Motor neuron (in vitro differentiated cells): Measurements from ENCODE around the gene COL4A6. TPM values are rescaled to one million over a fixed set of nuclear protein-coding genes. Genes with fewer than 3 reads are reported as not detected.
"Not testable (repeated sequence)": the region's sequence is repeated elsewhere in the genome, so short reads cannot be mapped to it uniquely, and the experiment has no call there.

Source experiments
- ATAC-seq, 8 experiments: fragments of 200-7000 bp; cut with Tn5 transposase; replicated peaks in 6 of 8; 2 replicates each; pipeline ENCODE4 v1.8.0; 2021; ENCODE audit warnings: mild to moderate bottlenecking in 8 of 8, moderate library complexity in 8 of 8
- H3K27ac ChIP-seq, 2 donors: fragments of 250-450 bp; sonication (Bioruptor Pico); 2 replicates each; pipeline ENCODE4 v1.9.0; 2021; ENCODE audit warnings: antibody characterized with exemption in 2 of 2, mild to moderate bottlenecking in 2 of 2, moderate library complexity in 1 of 2
- H3K4me1 ChIP-seq, 2 donors: fragments of 250-450 bp; sonication (Bioruptor Pico); replicated peaks in 1 of 2; 2 replicates each; pipeline ENCODE4 v1.6.1; 2021; ENCODE audit warnings: antibody characterized with exemption in 2 of 2, mild to moderate bottlenecking in 2 of 2, moderate library complexity in 1 of 2
- H3K4me3 ChIP-seq, 5 donors: fragments of 250-450 bp; sonication (Bioruptor Pico); 2 replicates each; pipeline ENCODE4 v1.9.0; 2021; ENCODE audit warnings: antibody characterized with exemption in 5 of 5, mild to moderate bottlenecking in 5 of 5, moderate library complexity in 4 of 5
- WGBS, 10 experiments: fragments of 450-650 bp; shearing (Covaris generic); methylation state at CpG; one replicate each; pipeline ENCODE4 v1.0.0; 2022; 5-methylcytosine and 5-hydroxymethylcytosine counted together
- in situ Hi-C, 9 experiments: fragments of 400-800 bp; cut with MboI; loops; one replicate each; pipeline ENCODE4 v1.15.0; 2021; ENCODE audit warnings: low sequenced_read_pairs in 9 of 9, low pct_unique_long_range_greater_than_20kb in 2 of 9; ENCODE audit not compliant: unreplicated experiment in 9 of 9
- total RNA-seq, 8 experiments: library from RNA; unstranded; fragments of 300-600 nt; gene quantifications; 2 replicates each; pipeline versions ENCODE4 v1.2.3 to v1.2.4, GENCODE V29; 2022

Gene COL4A6
- total RNA-seq, 8 experiments from 2014 or later, result 0.76 to 16.2 (median 1.4) TPM

DNA sequence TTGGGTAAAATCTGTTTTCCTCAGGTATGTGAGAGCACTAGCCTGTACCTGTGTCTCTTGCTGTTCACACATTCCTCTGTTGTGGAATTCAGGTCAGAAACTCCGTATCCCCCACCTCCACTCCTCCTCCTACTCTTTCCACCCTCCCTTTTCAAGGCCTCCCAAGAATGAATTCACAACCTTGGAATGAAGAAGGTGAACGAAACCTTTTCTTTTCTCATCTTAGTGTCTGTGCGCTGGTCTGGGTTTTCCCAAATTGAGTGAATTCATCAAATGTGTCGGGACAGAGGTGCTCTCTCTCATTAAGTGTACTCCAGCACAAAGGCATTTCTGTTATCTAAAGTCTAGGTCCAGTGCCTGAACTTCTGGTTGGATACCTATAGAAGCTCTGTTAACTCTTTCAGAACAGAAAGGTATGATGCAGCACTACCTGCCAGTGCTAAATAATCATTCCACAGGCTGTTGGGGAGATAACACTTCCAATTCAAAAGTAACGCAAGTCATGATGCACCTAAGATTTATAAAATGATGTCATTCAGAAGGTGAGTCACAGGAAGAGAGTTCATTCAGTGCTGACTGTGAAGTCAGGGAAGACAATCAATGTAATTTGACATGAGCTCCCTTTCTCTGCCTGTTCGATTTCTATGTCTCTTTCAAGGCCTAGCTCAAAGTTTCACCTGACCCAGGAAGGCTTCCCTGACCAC is 41.9 kb downstream of the COL4A6 start:
- peak in 3 of 8 experiments; percentile 13 to 54 (median 22) for ATAC-seq
- Histone ChIP-seq H3K4me1 (no peaks in the 10 kb centered on the region), H3K27ac (no peak overlapping the region), H3K4me3 (no peak overlapping the region)
- in situ Hi-C loops, result no loop called here
- 0 to 100% (median 100%) methylated on average over 1 to 6 of the region's 6 CpGs; no CpG with 5 or more reads in 5 of the 10 experiments for WGBS, 10 experiments

DNA sequence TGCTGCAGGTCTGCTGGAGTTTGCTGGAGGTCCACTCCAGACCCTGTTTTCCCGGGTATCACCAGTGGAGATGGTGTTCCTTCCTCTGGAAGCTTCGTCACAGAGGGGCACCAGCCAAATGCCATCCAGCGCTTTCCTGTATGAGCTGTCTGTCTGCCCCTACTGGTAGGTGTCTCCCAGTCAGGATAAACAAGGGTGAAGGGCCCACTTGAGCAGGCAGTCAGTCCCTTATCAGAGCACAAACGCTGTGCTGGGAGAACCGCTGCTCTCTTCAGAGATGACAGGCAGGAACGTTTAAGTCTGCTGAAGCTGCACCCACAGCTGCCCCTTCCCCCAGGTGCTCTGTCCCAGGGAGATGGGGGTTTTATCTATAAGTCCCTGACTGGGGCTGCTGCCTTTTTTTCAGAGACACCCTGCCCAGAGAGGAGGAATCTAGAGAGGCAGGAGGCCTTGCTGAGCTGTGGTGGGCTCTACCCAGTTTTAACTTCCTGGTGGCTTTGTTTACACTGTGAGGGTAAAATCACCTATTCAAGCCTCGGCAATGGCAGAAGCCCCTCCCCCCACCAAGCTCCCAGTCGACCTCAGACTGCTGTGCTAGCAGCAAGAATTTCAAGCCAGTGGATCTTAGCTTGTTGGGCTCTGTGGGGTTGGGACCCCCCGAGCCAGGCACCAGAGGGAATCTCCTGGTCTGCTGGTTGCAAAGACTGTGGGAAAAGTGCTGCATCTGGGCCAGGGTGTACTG is 47.1 kb downstream of the COL4A6 start:
- H3K4me1 ChIP-seq, H3K27ac ChIP-seq, in situ Hi-C loops, ATAC-seq, H3K4me3 ChIP-seq: not testable (repeated sequence)
- 11 to 100% (median 20%) methylated on average over 1 to 3 of the region's 9 CpGs; no CpG with 5 or more reads in 7 of the 10 experiments for whole genome bisulfite sequencing, 10 experiments

DNA sequence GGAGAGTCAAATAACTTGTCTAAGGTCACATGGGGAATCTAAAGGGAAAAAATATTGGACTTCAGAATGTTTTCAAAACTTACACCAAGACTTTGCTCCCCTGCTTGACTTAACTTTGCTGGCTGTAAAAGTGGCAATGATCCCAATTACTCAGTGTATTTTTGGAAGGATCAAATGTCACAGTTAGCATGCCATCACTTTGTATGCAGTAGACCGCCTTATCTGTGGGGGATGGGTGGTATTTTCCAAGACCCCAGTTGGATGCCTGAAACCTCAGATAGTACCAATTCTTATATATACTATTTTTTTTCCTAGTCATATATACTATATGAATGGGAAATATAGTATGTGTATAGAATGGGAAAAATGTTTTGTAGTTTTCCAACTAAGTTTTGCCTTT is 53.4 kb downstream of the COL4A6 start:
- H3K4me1 ChIP-seq, result no peaks in the 10 kb centered on the region
- no peak overlapping the region for H3K4me3 ChIP-seq
- no peak for ATAC-seq
- WGBS, 10 experiments, result 50 to 100% methylated on average over 1 of the region's 1 CpG; no CpG with 5 or more reads in 8 of the 10 experiments
- H3K27ac ChIP-seq, result no peak overlapping the region
- in situ Hi-C loops, result no loop called here

DNA sequence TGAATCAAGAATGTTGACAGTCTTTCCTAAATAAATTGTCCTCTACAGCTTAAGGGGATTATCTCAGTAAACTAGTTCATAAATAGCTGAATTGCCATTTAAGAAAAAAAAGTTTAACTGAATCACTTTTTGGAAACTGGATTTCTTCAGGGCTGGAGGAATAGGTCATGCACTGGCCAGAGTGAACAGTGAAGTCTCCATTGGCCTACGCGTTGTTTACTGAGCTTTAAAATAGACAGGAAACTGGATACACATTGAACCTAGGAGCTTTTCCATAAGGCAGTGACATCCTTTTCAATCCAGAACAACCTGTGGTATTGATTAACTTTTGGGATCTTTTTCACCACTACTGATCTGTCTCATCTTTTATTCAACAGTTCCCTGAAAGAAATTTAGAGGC is 58.0 kb downstream of the COL4A6 start:
- no peaks in the 10 kb centered on the region for H3K4me1 ChIP-seq
- no peak for ATAC-seq
- no peak overlapping the region for H3K4me3 ChIP-seq
- in situ Hi-C loops, result no loop called here
- H3K27ac ChIP-seq, result no peak overlapping the region
- WGBS, 10 experiments, result 8 to 100% (median 90%) methylated on average over 2 of the region's 2 CpGs; no CpG with 5 or more reads in 5 of the 10 experiments

DNA sequence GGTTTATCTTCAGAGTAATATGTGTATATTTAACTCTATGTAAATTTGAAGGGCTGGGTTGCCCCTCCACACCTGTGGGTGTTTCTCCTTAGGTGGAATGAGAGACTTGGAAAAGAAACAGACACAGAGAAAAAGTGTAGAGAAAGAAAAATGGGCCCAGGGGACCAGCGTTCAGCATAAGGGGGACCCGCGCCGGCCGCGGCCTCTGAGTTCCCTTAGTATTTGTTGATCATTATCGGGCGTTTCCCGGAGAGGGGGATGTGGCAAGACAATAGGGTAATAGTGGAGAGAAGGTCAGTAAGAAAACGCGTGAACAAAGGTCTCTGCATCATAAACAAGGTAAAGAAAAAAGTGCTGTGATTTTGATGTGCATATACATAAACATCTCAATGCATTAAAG is 61.4 kb downstream of the COL4A6 start:
- H3K4me3 ChIP-seq, in situ Hi-C loops, H3K27ac ChIP-seq, H3K4me1 ChIP-seq, ATAC-seq: not testable (repeated sequence)
- WGBS, 10 experiments, result 56% methylated on average over 9 of the region's 11 CpGs; no CpG with 5 or more reads in 9 of the 10 experiments

DNA sequence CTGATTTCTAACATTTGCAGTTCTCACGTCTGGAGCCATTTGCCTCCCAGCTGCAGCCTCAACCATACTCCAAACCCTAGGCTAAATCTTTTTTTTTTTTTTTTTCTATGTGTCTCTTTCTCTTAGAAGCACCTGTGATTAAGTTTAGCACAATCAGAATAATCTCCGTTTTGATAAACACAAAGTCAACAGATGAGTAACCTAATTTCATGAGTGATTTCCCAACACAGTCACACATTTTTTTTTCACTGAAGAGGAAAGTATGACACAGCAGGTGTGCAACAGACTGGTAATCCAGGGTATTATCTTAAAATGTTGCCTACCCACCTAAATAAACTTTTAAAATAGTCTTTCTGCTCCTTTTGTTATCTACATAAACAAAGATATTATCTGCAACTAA is 62.6 kb downstream of the COL4A6 start:
- H3K4me3 ChIP-seq, H3K27ac ChIP-seq, in situ Hi-C loops, H3K4me1 ChIP-seq, ATAC-seq: not testable (repeated sequence)
- WGBS, 10 experiments, result 37 to 100% (median 66%) methylated on average over 1 to 2 of the region's 2 CpGs; no CpG with 5 or more reads in 6 of the 10 experiments

DNA sequence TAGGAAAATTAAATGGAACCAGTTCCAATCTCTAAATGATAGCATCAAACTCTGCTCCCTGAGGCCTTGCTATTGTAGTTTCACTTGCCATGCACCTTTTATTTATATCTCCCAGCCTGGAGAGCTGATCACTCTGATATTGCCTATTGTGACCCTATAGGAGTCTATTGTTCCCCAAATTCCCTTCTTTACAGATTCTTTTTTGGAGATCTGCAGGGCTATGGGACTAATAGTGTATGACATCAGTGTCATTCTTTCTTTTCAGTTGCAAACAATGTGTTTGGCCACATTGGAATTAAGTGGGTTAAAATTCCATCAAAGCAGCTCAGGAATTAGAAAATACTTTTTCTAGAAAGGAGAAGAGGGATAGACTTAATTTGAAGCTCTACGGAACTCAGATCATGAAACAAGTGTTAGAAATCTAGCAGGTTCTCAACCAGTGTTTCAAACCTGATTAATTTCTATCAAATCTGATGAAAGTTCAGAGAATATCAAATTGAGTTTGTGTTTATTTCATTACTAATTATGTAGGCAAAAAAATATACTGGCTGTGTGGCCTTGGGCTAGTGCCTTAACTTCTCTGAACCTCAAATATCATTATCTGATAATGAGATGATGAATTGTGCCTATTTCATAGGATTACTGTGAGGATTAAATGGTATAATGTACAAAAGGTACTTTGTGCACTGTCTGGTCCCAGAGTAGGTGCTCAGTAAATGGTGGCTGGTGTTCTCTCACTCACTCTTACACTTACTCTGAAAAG is 71.4 kb downstream of the COL4A6 start:
- Histone ChIP-seq H3K4me3 (no peak overlapping the region), H3K4me1 (no peaks in the 10 kb centered on the region), H3K27ac (no peak overlapping the region)
- in situ Hi-C loops, result no loop called here
- no peak for ATAC-seq
- 50 to 100% (median 88%) methylated on average over 1 of the region's 1 CpG; no CpG with 5 or more reads in 6 of the 10 experiments for WGBS, 10 experiments

DNA sequence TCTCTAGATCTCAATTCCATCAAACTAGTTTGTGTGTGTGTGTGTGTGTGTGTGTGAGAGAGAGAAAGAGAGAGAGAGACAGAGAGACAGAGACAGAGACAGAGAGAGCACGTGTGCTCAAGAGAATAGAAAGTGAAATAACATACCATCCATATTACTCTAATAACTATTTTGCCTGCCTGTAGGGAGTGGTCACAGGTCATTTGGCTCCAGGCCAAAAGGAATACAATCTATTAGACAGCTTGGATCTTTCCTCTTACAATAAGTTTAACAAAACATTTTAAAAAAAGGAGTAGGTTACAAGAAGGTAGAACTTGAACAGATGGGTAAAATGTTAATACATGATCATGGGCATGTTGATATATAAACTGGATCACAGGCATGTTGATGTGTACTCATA is 76.2 kb downstream of the COL4A6 start:
- WGBS, 10 experiments, result 100% methylated on average over 1 of the region's 1 CpG; no CpG with 5 or more reads in 9 of the 10 experiments
- ATAC-seq, result no peak
- in situ Hi-C loops, result no loop called here
- no peaks in the 10 kb centered on the region for H3K4me1 ChIP-seq
- no peak overlapping the region for H3K4me3 ChIP-seq
- no peak overlapping the region for H3K27ac ChIP-seq

DNA sequence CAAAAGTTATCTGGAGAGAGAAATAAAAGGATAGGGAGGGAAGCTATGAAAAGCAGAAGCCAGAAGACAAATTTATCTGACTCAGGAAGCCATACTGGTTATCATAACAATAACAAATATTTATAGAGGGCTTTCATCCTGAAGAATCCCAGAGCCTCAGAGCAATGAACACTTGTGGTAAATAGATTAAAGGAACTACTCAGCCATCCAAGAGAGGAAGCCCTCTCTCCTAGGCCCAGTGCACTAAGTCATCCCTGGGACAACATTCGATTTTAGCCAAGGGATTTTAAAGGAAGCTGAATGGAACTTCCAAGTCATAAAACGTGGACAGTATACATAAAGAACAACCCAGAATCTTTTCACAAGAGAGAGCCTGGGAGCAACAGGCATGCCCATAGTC is 76.9 kb downstream of the COL4A6 start:
- Histone ChIP-seq H3K4me3 (no peak overlapping the region), H3K27ac (no peak overlapping the region), H3K4me1 (no peaks in the 10 kb centered on the region)
- in situ Hi-C loops, result no loop called here
- ATAC-seq, result no peak
- WGBS, 10 experiments, result 7 to 80% (median 38%) methylated on average over 1 to 2 of the region's 2 CpGs; no CpG with 5 or more reads in 7 of the 10 experiments

DNA sequence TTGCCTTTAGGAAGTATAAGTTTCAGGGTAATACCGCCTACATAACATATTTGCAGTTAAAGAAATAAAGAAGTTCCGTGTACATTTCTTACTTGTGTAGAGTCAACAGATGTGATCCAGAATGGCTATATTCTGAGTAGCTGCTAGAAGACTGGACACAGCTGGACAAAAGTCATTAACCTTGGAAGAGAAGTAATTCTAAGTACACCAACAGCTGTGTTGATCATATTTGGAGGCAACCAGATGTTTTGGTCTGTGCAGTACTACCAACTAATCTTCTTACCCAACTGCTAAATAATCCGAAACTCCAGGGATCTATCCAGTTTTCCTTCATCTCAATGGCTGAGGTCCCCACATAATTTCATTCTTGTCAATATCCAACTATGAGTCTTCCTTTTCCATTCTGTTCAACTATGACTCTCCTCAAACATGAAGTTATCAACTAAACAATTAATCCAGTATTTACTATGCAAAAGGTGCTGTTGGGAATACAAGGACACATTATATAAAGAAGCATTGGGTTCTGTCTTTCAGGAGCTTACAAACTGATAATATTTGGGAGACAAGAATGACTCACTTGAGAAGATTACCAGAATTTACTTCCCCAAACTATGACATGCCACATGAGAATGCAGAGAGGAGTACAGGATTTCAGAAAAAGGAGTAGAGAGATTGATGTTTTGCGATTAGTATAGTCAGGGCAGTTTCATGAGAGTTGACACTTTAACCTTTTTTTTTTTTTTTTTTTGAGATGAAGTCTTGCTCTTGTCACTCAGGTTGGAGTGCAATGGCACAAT is 78.2 kb downstream of the COL4A6 start:
- 39 to 100% (median 94%) methylated on average over 1 to 3 of the region's 4 CpGs; no CpG with 5 or more reads in 7 of the 10 experiments for WGBS, 10 experiments
- H3K4me3 ChIP-seq, result no peak overlapping the region
- in situ Hi-C loops, result no loop called here
- H3K4me1 ChIP-seq, result no peaks in the 10 kb centered on the region
- no peak overlapping the region for H3K27ac ChIP-seq
- no peak for ATAC-seq

DNA sequence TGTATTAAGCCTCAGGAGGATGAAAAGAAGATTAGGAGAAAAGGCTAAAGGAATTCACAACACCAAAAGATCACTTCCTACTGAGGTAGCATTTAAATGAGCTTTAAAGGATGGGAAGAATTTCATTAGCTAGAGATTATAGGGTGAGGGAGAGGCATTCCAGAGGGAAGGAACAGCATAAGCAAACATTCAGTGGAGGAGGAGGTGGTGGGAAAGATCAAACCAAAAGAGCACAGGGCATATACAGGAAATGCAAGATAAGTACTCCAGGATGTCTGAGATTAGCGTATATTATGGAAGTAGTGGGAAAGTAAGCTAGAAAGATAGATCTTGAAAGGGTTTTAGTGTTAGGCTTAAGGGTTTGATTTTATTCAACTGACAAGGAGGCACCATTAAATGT is 84.8 kb downstream of the COL4A6 start:
- H3K27ac ChIP-seq, result no peak overlapping the region
- peaks cover 0 to 5% of the 10 kb centered on the region in 2 donors for H3K4me1 ChIP-seq
- ATAC-seq, result no peak
- WGBS, 10 experiments, result 33 to 100% (median 59%) methylated on average over 1 of the region's 1 CpG; no CpG with 5 or more reads in 6 of the 10 experiments
- in situ Hi-C loops, result no loop called here
- H3K4me3 ChIP-seq, result no peak overlapping the region

DNA sequence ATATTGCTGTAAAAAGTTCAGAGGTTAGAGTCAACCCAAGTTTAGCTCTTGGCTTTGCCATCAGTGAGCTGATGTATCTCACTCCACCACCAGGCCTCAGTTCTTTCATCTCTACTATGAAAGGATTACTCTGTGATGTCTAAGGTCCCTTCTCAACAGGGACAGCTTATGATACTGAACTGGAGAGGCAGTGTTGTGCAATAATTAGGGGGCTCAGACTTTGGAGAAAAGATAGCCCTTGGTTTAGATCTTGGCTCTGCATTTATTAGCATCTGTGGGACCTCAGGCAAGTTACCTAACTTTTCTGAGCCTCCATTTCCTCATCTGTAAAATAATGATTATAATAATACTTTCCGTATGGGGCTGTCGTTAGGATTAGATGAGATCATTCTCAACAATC is 89.0 kb downstream of the COL4A6 start:
- no peak overlapping the region for H3K4me3 ChIP-seq
- 76 to 100% (median 80%) methylated on average over 1 to 2 of the region's 2 CpGs; no CpG with 5 or more reads in 7 of the 10 experiments for WGBS, 10 experiments
- ATAC-seq, result no peak
- H3K27ac ChIP-seq, result no peak overlapping the region
- in situ Hi-C loops, result no loop called here
- H3K4me1 ChIP-seq, result peaks cover 2 to 5% of the 10 kb centered on the region in 2 donors
